ENCODE data around the gene CLSTN1.

Gene CLSTN1

DNA sequence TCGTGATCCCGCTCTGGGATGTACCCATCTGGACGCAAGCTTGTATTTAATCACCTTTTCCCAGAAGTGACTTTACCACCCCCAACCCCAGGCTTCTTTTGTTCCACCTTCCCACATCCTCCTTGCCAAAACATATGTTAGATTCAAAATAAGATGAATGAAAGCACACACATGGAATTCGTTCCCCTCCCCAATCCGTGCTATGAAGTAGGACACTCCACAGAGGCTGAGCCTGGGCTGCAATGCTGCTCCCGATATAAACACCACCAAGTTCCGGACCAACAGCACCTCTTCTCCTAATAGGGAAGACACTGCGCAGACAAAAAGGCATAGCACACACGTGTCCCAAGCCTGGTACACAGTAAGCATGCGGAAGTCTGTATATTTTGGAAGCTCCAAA is 86.1 kb downstream of the CLSTN1 start:
- DNase-seq (ENCODE audit: low read depth, low spot score), result no peak
- no peak overlapping the region for H3K4me3 ChIP-seq (ENCODE audit: low read depth, low read length)
- TF ChIP-seq, protein P1, sequence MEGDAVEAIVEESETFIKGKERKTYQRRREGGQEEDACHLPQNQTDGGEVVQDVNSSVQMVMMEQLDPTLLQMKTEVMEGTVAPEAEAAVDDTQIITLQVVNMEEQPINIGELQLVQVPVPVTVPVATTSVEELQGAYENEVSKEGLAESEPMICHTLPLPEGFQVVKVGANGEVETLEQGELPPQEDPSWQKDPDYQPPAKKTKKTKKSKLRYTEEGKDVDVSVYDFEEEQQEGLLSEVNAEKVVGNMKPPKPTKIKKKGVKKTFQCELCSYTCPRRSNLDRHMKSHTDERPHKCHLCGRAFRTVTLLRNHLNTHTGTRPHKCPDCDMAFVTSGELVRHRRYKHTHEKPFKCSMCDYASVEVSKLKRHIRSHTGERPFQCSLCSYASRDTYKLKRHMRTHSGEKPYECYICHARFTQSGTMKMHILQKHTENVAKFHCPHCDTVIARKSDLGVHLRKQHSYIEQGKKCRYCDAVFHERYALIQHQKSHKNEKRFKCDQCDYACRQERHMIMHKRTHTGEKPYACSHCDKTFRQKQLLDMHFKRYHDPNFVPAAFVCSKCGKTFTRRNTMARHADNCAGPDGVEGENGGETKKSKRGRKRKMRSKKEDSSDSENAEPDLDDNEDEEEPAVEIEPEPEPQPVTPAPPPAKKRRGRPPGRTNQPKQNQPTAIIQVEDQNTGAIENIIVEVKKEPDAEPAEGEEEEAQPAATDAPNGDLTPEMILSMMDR (IDR thresholded peaks at IDR 0.05; ENCODE audit: insufficient read depth, low read length, missing control alignments), result no peak
- POLR2A ChIA-PET, result no interaction called here
- CTCF ChIA-PET, result interaction anchor here (0.6 to 10.4 kb wide), 5 partner anchors 15 to 137 kb away, joined by 3 to 82 read pairs (median 4); no protein-coding TSS in a partner anchor

DNA sequence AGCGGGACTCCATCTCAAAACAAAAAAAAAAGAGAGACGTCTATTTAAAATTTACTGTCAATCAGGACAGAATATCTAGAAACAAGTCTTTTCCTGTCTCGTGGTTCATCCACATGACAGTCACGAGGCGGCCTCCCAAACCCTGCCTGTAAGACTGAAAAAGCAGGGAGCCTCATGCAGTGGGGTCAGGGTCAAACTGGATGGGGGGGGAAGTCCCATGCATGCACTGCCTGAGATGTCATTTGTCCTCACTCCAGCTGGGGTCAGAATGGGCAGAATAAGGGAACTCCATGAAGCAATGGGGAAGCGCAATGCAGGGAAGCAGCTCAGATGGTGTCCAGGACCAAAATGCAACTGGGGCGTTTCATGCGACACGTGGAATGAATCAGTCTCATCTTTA is 86.7 kb downstream of the CLSTN1 start:
- ChIA-PET CTCF (interaction anchor here (1.0 to 10.4 kb wide), 4 partner anchors 15 to 131 kb away, joined by 3 to 82 read pairs (median 4); no protein-coding TSS in a partner anchor), POLR2A (no interaction called here)
- DNase-seq (ENCODE audit: low read depth, low spot score), result no peak
- H3K4me3 ChIP-seq (ENCODE audit: low read depth, low read length), result no peak overlapping the region
- TF ChIP-seq, protein P1 (IDR thresholded peaks at IDR 0.05; ENCODE audit: insufficient read depth, low read length, missing control alignments), result no peak

DNA sequence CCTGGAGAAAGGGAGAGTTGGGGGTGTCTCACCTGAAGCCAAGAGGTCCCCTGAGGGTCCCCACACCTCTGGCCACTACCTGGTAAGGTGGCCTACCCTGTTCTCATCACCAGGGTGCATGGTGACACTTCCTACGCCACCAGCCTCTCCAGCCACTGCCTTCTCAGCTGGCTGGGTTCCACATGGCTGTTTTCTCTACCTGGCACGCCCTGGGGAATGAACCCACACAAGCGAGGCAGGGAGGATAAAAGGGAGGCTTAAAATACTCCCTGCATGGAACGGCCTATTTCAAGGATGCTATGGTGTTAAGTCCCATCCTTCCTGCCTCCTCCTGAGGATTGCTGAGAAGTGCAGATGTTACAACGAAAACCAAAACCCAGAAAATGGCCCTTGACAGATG is 87.5 kb downstream of the CLSTN1 start:
- DNase-seq (ENCODE audit: low read depth, low spot score), result no peak
- ChIA-PET CTCF (interaction anchor here (1.0 to 10.4 kb wide), 3 partner anchors 14 to 110 kb away, joined by 3 to 82 read pairs (median 3); no protein-coding TSS in a partner anchor), POLR2A (no interaction called here)
- H3K4me3 ChIP-seq (ENCODE audit: low read depth, low read length), result no peak overlapping the region
- TF ChIP-seq, protein P1 (IDR thresholded peaks at IDR 0.05; ENCODE audit: insufficient read depth, low read length, missing control alignments), result no peak

DNA sequence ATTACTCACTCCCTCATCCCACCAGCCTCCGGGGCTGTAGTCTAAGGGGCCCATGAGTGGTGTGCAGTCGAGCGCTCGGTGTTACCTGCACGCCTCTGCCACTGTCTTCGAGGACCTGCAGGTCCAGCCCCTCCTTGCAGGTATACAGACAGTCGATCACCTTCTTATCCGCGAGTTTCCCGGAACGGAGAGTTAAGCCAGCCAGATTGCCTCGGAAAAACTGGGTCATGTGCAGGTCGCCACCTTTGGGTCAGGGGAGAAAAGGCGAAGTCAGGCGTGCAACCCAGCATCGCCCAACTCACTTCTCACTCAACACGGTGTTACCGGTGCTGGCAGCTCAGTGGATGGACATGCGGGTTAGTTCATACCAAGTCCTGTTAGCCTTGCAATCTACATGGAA is 88.0 kb downstream of the CLSTN1 start:
- no peak for DNase-seq (ENCODE audit: low read depth, low spot score)
- CTCF ChIA-PET, result interaction anchor here (1.2 to 10.4 kb wide), 3 partner anchors 13 to 109 kb away, joined by 3 to 82 read pairs (median 3); no protein-coding TSS in a partner anchor
- TF ChIP-seq, protein P1 (IDR thresholded peaks at IDR 0.05; ENCODE audit: insufficient read depth, low read length, missing control alignments), result no peak
- POLR2A ChIA-PET, result no interaction called here
- H3K4me3 ChIP-seq (ENCODE audit: low read depth, low read length), result no peak overlapping the region

DNA sequence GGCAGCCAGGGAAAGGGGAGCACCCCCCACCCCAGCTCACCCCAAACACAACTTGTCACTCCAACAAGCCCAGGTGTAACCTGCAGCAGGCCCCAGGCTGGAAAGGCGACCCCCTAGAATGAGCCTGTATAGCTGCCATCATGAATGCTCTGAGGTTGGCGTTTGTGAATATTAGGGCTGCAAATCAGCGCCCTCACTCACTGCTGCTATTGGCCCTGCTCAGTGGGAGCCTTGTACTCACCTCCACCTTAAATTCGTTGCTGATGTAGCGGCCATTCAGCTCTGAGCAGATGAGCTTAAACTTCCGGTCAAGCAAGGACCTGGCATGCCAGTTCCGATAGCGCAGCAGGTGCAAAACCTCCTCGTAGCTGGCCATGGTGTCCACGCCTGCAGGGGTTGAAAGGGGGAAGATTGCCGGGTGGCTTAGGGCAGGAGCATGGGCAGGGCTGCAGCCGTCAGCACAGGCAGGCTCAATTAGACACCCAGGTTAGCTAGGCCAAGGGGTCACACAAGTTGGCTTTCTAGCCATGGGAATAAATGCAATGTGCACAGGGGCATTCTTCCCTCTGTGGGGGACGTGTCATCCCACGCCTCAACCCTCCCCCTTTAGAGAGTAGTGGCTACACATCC is 90.5 kb downstream of the CLSTN1 start:
- ChIA-PET CTCF (interaction anchor here (0.6 to 10.4 kb wide), 3 partner anchors 11 to 107 kb away, joined by 4 to 82 read pairs (median 6); no protein-coding TSS in a partner anchor), POLR2A (no interaction called here)
- TF ChIP-seq, protein P1 (IDR thresholded peaks at IDR 0.05; ENCODE audit: insufficient read depth, low read length, missing control alignments), result no peak

DNA sequence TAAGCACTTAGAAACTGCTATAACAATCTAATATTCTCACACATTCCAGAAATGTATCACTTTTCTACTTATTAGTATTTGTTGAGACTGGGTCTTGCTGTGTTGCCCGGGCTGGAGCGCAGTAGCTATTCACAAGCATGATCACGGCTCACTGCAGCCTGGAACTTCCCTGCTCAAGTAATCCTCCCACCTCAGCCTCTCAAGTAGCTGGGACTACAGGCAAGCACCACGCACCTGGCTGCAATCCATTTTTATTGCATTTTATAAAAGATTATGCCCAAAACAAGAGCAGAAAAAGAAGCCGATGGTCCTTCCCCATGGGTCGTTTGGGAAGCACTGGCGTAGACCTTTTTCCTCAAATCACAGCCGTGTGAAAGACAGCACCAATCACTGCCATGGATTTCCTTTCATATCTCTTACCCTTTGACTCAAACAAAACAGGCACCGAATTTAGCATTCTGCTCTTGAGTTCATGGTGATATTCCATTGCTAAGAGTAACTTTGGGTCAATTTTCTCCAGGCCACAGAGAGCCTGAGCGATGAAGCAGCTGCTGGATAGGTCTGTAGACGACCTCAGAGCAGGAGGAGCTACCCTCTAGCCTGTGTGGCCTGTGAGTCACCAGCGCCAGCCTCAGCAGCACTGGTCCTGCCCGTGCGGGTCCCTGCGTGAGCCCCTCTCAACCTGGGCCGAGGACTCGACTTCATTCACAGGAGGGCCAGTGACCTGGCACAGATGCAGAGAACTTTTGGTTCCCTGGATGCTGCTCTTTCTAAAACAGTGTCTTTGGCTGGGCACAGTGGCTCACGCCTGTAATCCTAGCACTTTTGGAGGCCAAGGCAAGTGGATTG is 91.4 kb downstream of the CLSTN1 start:
- TF ChIP-seq, protein P1 (IDR thresholded peaks at IDR 0.05; ENCODE audit: insufficient read depth, low read length, missing control alignments), result no peak
- no peak overlapping the region for H3K4me3 ChIP-seq (ENCODE audit: low read depth, low read length)
- ChIA-PET POLR2A (no interaction called here), CTCF (interaction anchor here (1.9 to 10.4 kb wide), 2 partner anchors 10 to 106 kb away, joined by 6 to 82 read pairs; no protein-coding TSS in a partner anchor)
- DNase-seq (ENCODE audit: low read depth, low spot score), result no peak

More for the DNA sequence above, 90.5 kb downstream of the CLSTN1 start:
- DNase-seq (ENCODE audit: low read depth, low spot score), result no peak
- H3K4me3 ChIP-seq (ENCODE audit: low read depth, low read length), result no peak overlapping the region
